Fibroblast of mammary gland (primary cell): ENCODE measurements around the gene GALR2.
A peak's percentile ranks its signal among the peaks of the same experiment; 100 is the strongest.

Experiments used
- DNase-seq: peaks from one replicate; pipeline ENCODE4 v3.0.0-alpha.2; 2010; ENCODE audit warnings: low read depth
- H3K4me3 ChIP-seq: 2 replicates; pipeline ENCODE4 v1.5.1; 2011; ENCODE audit warnings: low read depth, mild to moderate bottlenecking, low read length, moderate library complexity; ENCODE audit not compliant: control insufficient read depth
- TF ChIP-seq, protein P1 (sequence below): conservative IDR thresholded peaks from 2 replicates; pipeline ENCODE4 v1.5.1; 2011; ENCODE audit warnings: low read depth, low read length, inconsistent platforms; ENCODE audit not compliant: control insufficient read depth, insufficient read depth

GALR2 gene

GRCh38 chr17:76115138-76115754, 40.7 kb downstream of the GALR2 start:
- H3K4me3 ChIP-seq: no peak overlapping the region
- DNase-seq: no peak
- TF ChIP-seq, protein P1, sequence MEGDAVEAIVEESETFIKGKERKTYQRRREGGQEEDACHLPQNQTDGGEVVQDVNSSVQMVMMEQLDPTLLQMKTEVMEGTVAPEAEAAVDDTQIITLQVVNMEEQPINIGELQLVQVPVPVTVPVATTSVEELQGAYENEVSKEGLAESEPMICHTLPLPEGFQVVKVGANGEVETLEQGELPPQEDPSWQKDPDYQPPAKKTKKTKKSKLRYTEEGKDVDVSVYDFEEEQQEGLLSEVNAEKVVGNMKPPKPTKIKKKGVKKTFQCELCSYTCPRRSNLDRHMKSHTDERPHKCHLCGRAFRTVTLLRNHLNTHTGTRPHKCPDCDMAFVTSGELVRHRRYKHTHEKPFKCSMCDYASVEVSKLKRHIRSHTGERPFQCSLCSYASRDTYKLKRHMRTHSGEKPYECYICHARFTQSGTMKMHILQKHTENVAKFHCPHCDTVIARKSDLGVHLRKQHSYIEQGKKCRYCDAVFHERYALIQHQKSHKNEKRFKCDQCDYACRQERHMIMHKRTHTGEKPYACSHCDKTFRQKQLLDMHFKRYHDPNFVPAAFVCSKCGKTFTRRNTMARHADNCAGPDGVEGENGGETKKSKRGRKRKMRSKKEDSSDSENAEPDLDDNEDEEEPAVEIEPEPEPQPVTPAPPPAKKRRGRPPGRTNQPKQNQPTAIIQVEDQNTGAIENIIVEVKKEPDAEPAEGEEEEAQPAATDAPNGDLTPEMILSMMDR: no peak

DNA sequence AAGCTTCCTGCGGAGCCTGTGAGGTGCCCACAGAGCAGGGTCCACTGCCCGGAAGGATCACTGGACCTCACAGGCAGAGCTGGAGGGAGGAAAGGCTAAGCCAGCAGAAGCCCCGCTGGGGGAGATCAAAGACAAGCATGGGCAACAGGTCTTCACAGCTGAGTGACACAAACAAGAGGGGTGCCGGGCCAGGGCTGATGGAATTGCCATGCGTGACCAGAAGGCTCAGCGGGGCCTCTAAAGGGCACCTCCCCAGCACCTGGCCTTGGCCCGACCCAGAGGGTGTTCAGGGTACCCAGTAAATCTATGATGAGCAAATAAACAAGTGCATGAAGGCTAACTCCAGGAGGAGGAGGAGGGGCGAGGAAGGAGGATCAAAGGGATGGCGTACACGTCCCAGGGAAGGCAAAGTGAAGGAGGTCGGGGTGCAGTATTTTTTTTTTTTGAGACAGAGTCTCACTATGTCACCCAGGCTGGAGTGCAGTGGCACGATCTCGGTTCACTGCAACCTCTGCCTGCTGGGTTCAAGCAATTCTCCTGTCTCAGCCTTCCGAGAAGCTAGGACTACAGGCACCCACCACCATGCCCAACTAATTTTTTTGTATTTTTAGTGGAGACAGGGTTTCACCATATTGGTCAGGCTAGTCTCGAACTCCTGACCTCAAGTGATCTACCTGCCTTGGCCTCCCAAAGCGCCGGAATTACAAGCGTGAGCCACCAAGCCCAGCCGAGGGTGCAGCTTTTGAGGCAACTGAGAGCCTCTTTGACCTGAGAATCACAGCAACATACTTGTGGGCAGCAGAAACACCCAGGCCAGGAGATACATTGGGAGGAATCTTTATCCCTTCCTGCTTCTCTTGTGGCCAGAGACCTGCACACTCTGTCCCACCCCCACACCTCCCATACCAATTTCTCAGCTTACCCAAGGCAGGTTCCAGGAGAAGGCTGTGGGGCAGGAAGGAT, 45.1 kb downstream of the GALR2 start:
- no peak overlapping the region for H3K4me3 ChIP-seq
- TF ChIP-seq, protein P1: no peak
- DNase-seq: no peak

- DNase-seq: no peak
- TF ChIP-seq, protein P1: no peak
- H3K4me3 ChIP-seq: no peak overlapping the region
Measured at GRCh38 chr17:76120658-76121008, 46.1 kb downstream of the GALR2 start.

DNA sequence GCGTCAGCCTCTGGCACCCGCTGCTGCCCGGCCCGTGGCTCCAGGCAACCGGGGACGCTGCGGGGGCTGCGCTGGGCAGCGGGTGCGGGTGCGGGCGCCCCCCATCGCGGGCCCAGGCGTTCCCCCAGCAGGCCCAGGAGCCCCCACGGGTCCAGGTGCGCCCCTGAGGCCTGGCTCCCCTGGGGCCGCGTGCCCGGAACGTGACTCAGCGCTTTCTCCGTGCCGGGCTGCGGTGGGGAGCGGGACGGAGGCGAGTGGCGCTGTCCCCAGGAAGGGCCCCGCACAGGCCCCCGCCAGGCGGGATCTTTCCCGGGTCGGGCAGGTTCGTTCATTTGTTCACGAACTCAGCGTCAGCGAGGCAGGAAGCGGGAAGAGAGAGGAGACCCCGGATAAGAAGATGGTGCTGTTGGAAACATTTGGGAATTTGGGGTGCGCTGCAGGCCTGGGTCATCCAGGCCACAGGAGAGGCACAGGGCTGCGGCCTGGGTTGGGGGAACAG, 47.4 kb downstream of the GALR2 start:
- peak overlapping the region; percentile 27 for H3K4me3 ChIP-seq
- TF ChIP-seq, protein P1: no peak
- DNase-seq: peak; percentile 11

GRCh38 chr17:76122431-76123190, 48.0 kb downstream of the GALR2 start:
- DNase-seq: no peak
- H3K4me3 ChIP-seq: no peak overlapping the region
- TF ChIP-seq, protein P1: no peak

DNA sequence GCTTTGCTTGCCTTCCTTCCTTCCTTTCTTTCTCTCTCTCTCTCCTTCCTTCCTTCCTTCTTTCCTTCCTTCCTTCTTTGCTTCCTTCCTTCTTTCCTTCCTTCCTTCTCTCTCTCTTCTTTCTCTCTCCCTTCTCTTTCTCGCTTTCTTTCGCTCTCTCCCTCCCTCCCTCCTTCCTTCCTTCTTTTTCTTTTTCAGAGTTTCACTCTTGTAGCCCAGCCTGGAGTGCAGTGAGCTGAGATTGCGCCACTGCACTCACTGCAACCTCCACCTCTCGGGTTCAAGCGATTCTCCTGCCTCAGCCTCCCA, 48.6 kb downstream of the GALR2 start:
- TF ChIP-seq, protein P1: no peak
- H3K4me3 ChIP-seq: no peak overlapping the region
- DNase-seq: no peak
